Activated T-helper 1 cell treated with anti-CD3 and anti-CD28 coated beads, Interleukin-2, amount 50 U/mL, for 16 hours (primary cell): ENCODE results near the gene GNA12.
"Not testable (repeated sequence)": the region's sequence is repeated elsewhere in the genome, so short reads cannot be mapped to it uniquely, and the experiment has no call there.

ENCODE experiments used
- DNase-seq, 2 donors: peaks; one replicate each; pipeline ENCODE4 v3.0.0-alpha.2; 2020; ENCODE audit warnings: low read depth in 1 of 2, low spot score in 1 of 2

Gene GNA12

GRCh38 chr7:2680792-2681490 lies 163.2 kb downstream of the GNA12 start:
- peak; percentile 17 to 23 for DNase-seq

- DNase-seq: no peak
Measured at GRCh38 chr7:2680256-2680655, 163.9 kb downstream of the GNA12 start.

GRCh38 chr7:2679135-2680127 lies 164.7 kb downstream of the GNA12 start:
- not testable (repeated sequence) for DNase-seq

GRCh38 chr7:2678454-2678853 lies 165.7 kb downstream of the GNA12 start:
- not testable (repeated sequence) for DNase-seq
